Lung microvascular endothelial cell (primary cell): ENCODE measurements around the gene DRAXIN. TPM values are rescaled to one million over a fixed set of nuclear protein-coding genes. Genes with fewer than 3 reads are reported as not detected.

Source experiments
- DNase-seq, 2 donors: peaks; one replicate each; pipeline versions ENCODE4 v3.0.0 to v3.0.0-alpha.2; 2010; ENCODE audit warnings: low read depth in 2 of 2
- total RNA-seq: library from RNA; depleted of rRNA; stranded (reverse); fragments of >200 nt; gene quantifications from 2 replicates; pipeline ENCODE4 v1.2.1, GENCODE V29; 2014

Gene DRAXIN
- total RNA-seq, 1 donor from 2014 or later, result under 0.01 TPM

- DNase-seq, result no peak
Observed at GRCh38 chr1:11654939-11655808, 36.3 kb upstream of the DRAXIN start.

- DNase-seq, result no peak
Observed at GRCh38 chr1:11657654-11658053, 33.9 kb upstream of the DRAXIN start.

GRCh38 chr1:11658542-11658941, 33.0 kb upstream of the DRAXIN start:
- DNase-seq, result no peak

- no peak for DNase-seq
Observed at GRCh38 chr1:11659748-11660147, 31.8 kb upstream of the DRAXIN start.

- DNase-seq, result no peak
Observed at GRCh38 chr1:11661103-11661502, 30.4 kb upstream of the DRAXIN start.

GRCh38 chr1:11664336-11665065, 27.0 kb upstream of the DRAXIN start:
- peak in 1 of 2 donors; percentile 16 for DNase-seq

- DNase-seq, result no peak
Observed at GRCh38 chr1:11668516-11668915, 23.0 kb upstream of the DRAXIN start.

GRCh38 chr1:11670747-11671146, 20.8 kb upstream of the DRAXIN start:
- DNase-seq, result no peak

- no peak for DNase-seq
Observed at GRCh38 chr1:11671205-11671543, 20.3 kb upstream of the DRAXIN start.

GRCh38 chr1:11671544-11672286, 19.8 kb upstream of the DRAXIN start:
- no peak for DNase-seq

- no peak for DNase-seq
Observed at GRCh38 chr1:11673089-11673769, 18.3 kb upstream of the DRAXIN start.

GRCh38 chr1:11674488-11674887, 17.0 kb upstream of the DRAXIN start:
- DNase-seq, result no peak

GRCh38 chr1:11675325-11675724, 16.2 kb upstream of the DRAXIN start:
- DNase-seq, result no peak

- DNase-seq, result no peak
Observed at GRCh38 chr1:11676386-11677103, 15.0 kb upstream of the DRAXIN start.

GRCh38 chr1:11678442-11678841, 13.1 kb upstream of the DRAXIN start:
- no peak for DNase-seq

- no peak for DNase-seq
Observed at GRCh38 chr1:11680270-11681070, 11.0 kb upstream of the DRAXIN start.

GRCh38 chr1:11681071-11681771, 10.3 kb upstream of the DRAXIN start, which contains the start of gene MAD2L2:
MAD2L2 (minus strand) TSS chr1:11681148; CDS start chr1:11680601, 547 bp downstream.
- peak; percentile 74 to 83 for DNase-seq

GRCh38 chr1:11682287-11682771, 9.2 kb upstream of the DRAXIN start:
- no peak for DNase-seq

GRCh38 chr1:11682799-11683198, 8.7 kb upstream of the DRAXIN start:
- no peak for DNase-seq
